Fibroblast of lung (primary cell): Measurements from ENCODE around the gene SLC15A5.

Experiments
- EZH2 ChIP-seq: IDR thresholded peaks from 2 replicates; pipeline ENCODE4 v1.5.1; 2012; ENCODE audit warnings: low read length, control low read depth, mild to moderate bottlenecking; ENCODE audit errors: missing control alignments
- TF ChIP-seq, protein P1 (sequence below), 2 donors: IDR thresholded peaks in 1 of 2; conservative IDR thresholded peaks in 1 of 2; 1 replicate in 1 of 2; 2 replicates in 1 of 2; pipeline ENCODE4 v1.5.1; 2011 to 2012; ENCODE audit warnings: low read length in 2 of 2, control low read depth in 1 of 2, inconsistent platforms in 1 of 2, low read depth in 1 of 2, mild to moderate bottlenecking in 1 of 2

DNA sequence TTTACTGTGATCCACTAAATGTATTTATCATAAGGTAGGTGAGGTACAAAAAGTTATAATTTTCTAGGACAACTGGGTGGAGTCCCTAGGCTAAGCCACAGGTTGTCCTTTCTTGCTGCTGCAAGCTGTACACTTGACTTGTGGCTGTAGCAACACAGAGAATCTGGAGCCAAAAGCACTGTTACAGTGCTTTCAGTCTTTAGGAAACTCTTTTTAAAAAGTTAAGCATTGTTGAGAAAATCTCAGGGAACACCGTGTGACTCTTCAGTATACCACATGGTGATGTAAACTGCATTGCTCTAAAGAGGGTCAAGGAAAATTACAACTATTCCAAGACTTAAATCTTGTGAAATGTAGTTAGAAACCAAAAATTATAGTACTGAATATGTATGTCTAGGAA is 11.4 kb downstream of the SLC15A5 start:
- TF ChIP-seq, protein P1, sequence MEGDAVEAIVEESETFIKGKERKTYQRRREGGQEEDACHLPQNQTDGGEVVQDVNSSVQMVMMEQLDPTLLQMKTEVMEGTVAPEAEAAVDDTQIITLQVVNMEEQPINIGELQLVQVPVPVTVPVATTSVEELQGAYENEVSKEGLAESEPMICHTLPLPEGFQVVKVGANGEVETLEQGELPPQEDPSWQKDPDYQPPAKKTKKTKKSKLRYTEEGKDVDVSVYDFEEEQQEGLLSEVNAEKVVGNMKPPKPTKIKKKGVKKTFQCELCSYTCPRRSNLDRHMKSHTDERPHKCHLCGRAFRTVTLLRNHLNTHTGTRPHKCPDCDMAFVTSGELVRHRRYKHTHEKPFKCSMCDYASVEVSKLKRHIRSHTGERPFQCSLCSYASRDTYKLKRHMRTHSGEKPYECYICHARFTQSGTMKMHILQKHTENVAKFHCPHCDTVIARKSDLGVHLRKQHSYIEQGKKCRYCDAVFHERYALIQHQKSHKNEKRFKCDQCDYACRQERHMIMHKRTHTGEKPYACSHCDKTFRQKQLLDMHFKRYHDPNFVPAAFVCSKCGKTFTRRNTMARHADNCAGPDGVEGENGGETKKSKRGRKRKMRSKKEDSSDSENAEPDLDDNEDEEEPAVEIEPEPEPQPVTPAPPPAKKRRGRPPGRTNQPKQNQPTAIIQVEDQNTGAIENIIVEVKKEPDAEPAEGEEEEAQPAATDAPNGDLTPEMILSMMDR (conservative IDR thresholded peaks at IDR 0.05 in 1 of 2, IDR thresholded peaks at IDR 0.05 in 1 of 2; ENCODE audit: low read depth in 1 of 2, low read length in 2 of 2), result no peak
- TF ChIP-seq EZH2, result no peak
